ENCODE measurements around the gene CELF2. TPM values are rescaled to one million over a fixed set of nuclear protein-coding genes. Genes with fewer than 3 reads are reported as not detected.
"Not testable (repeated sequence)": the region's sequence is repeated elsewhere in the genome, so short reads cannot be mapped to it uniquely, and the experiment has no call there.

Gene CELF2
- polyA plus RNA-seq (2013, experiment 1 of 2; ENCODE audit: insufficient read length): 6.4 TPM
- polyA plus RNA-seq (2013, experiment 2 of 2; ENCODE audit: insufficient read length): 7.6 TPM

GRCh38 chr10:11017570-11018431 is at the start of gene CELF2:
CELF2 (plus strand) TSS chr10:11017872; CDS start chr10:11018090, 218 bp downstream.
- peak; percentile 38 for DNase-seq

- DNase-seq: no peak
Observed at GRCh38 chr10:10968257-10968588, 49.4 kb upstream of the CELF2 start.

GRCh38 chr10:10973310-10973709 is 44.4 kb upstream of the CELF2 start:
- no peak for DNase-seq

GRCh38 chr10:10975647-10976046 is 42.0 kb upstream of the CELF2 start:
- DNase-seq: no peak

- DNase-seq: no peak
Observed at GRCh38 chr10:10976652-10977051, 41.0 kb upstream of the CELF2 start.

GRCh38 chr10:10977226-10977956 is 40.3 kb upstream of the CELF2 start:
- DNase-seq: no peak

- DNase-seq: peak; percentile 74
Observed at GRCh38 chr10:10977978-10978377, 39.7 kb upstream of the CELF2 start.

- no peak for DNase-seq
Observed at GRCh38 chr10:10985361-10985760, 32.3 kb upstream of the CELF2 start.

- DNase-seq: no peak
Observed at GRCh38 chr10:10986606-10987005, 31.1 kb upstream of the CELF2 start.

GRCh38 chr10:10987111-10987510 is 30.6 kb upstream of the CELF2 start:
- no peak for DNase-seq

- DNase-seq: no peak
Observed at GRCh38 chr10:10989669-10990068, 28.0 kb upstream of the CELF2 start.

- DNase-seq: no peak
Observed at GRCh38 chr10:10991144-10991543, 26.5 kb upstream of the CELF2 start.

GRCh38 chr10:10992072-10992471 is 25.6 kb upstream of the CELF2 start:
- no peak for DNase-seq

- DNase-seq: no peak
Observed at GRCh38 chr10:10992961-10993714, 24.5 kb upstream of the CELF2 start.

GRCh38 chr10:10993785-10994184 is 23.9 kb upstream of the CELF2 start:
- no peak for DNase-seq

- DNase-seq: no peak
Observed at GRCh38 chr10:10994360-10994759, 23.3 kb upstream of the CELF2 start.

- no peak for DNase-seq
Observed at GRCh38 chr10:10995120-10995519, 22.6 kb upstream of the CELF2 start.

- no peak for DNase-seq
Observed at GRCh38 chr10:10996966-10997620, 20.6 kb upstream of the CELF2 start.

- DNase-seq: not testable (repeated sequence)
Observed at GRCh38 chr10:10999501-10999900, 18.2 kb upstream of the CELF2 start.

GRCh38 chr10:11002485-11002884 is 15.2 kb upstream of the CELF2 start:
- no peak for DNase-seq

- no peak for DNase-seq
Observed at GRCh38 chr10:11002916-11003315, 14.8 kb upstream of the CELF2 start.

GRCh38 chr10:11003679-11004078 is 14.0 kb upstream of the CELF2 start:
- no peak for DNase-seq

Measured in fibroblast of skin of scalp (primary cell).